ACC112 (cell line): ENCODE results near the gene RELN.
"Not testable (repeated sequence)": the region's sequence is repeated elsewhere in the genome, so short reads cannot be mapped to it uniquely, and the experiment has no call there.

ENCODE experiments used
- H2AFZ ChIP-seq: fragments of 200-600 bp; sonication (generic); one replicate; pipeline ENCODE4 v1.6.0; 2017; ENCODE audit warnings: antibody characterized with exemption, low read length; ENCODE audit not compliant: unreplicated experiment
- H3K27ac ChIP-seq: fragments of 200-600 bp; sonication (generic); 2 replicates; pipeline ENCODE4 v1.5.1; 2014; ENCODE audit warnings: low read depth, mild to moderate bottlenecking, antibody characterized with exemption, low read length, moderate library complexity
- H3K27me3 ChIP-seq: fragments of 200-600 bp; sonication (generic); 2 replicates; pipeline ENCODE4 v1.6.1; 2014; ENCODE audit warnings: mild to moderate bottlenecking, antibody characterized with exemption, low read length, moderate library complexity, mixed read lengths; ENCODE audit not compliant: insufficient read depth
- H3K36me3 ChIP-seq: fragments of 200-600 bp; sonication (generic); 2 replicates; pipeline ENCODE4 v1.6.1; 2016; ENCODE audit warnings: mild to moderate bottlenecking, antibody characterized with exemption, low read length, moderate library complexity, mixed read lengths; ENCODE audit not compliant: insufficient read depth
- H3K4me1 ChIP-seq: fragments of 200-600 bp; sonication (generic); one replicate; pipeline ENCODE4 v1.6.1; 2016; ENCODE audit warnings: low read length, mixed read lengths; ENCODE audit not compliant: insufficient read depth, unreplicated experiment, control insufficient read depth
- H3K4me3 ChIP-seq: fragments of 200-600 bp; sonication (generic); 2 replicates; pipeline ENCODE4 v1.5.1; 2014; ENCODE audit warnings: mild to moderate bottlenecking, low read depth, low read length
- H3K79me2 ChIP-seq: fragments of 200-600 bp; sonication (generic); one replicate; pipeline ENCODE4 v1.6.0; 2016; ENCODE audit warnings: low read length; ENCODE audit not compliant: control insufficient read depth, unreplicated experiment, insufficient read depth

RELN gene

DNA sequence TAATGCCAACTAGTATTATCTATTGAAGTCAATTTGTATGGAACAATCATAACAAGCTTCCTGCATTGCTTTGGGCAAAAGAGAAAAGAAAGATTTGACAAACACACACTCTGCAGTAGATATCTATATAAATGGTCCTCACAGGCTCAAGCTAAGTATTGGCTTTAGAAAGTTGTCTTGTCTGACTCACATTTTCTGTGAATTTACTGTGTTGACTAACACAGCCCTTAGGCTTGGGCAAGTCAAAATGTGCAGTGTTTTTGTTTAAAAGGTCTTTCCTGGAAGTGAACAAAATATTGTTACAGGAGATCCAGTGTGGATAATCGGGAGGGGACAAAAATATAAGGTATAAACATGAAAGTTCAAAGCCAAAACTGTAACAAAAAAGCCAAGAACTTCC is 194.4 kb downstream of the RELN start:
- H3K4me3 ChIP-seq, result no peak overlapping the region
- H3K36me3 ChIP-seq, result no peaks in the 10 kb centered on the region
- H3K79me2 ChIP-seq, result no peaks in the 10 kb centered on the region
- H3K27me3 ChIP-seq, result no peaks in the 10 kb centered on the region
- H3K27ac ChIP-seq, result no peak overlapping the region
- no peak overlapping the region for H2AFZ ChIP-seq
- H3K4me1 ChIP-seq, result no peaks in the 10 kb centered on the region

DNA sequence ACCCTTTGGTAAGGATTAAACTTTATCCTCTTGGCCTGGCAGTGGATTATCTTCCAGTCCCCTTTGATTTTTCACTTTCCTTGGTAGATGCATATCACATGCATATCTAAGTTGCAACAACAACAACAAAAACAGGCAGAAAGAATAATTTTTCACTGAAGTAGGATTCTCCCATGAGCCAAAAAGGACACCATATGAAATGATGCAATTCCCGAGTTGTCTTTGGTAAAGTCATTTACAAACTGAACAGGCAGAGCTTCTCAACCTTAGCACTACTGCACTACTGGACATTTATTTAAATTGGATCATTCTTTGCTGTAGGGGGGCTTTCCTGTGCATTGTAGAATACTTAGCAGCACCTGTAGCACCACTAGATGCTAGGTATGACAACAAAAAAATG is 195.0 kb downstream of the RELN start:
- no peak overlapping the region for H3K27ac ChIP-seq
- H3K79me2 ChIP-seq, result no peaks in the 10 kb centered on the region
- H3K4me1 ChIP-seq, result no peaks in the 10 kb centered on the region
- no peaks in the 10 kb centered on the region for H3K36me3 ChIP-seq
- no peak overlapping the region for H3K4me3 ChIP-seq
- no peaks in the 10 kb centered on the region for H3K27me3 ChIP-seq
- H2AFZ ChIP-seq, result no peak overlapping the region

DNA sequence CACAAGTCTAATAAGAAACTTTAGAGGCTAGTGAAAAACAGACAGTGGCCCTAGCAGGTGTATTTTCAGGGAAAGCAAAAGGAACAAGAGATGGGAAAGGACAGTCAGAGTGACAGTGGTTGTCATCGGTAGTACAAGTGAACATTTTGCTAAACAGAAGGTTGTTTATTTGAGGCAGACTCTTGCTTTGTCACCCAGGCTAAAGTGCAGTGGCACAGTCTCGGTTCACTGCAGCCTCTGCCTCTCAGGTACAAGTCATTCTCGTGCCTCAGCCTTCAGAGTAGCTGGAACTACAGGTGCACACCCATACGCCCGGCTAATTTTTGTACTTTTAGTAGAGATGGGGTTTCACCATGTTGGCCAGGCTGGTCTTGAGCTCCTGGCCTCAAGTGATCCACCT is 195.8 kb downstream of the RELN start:
- Histone ChIP-seq H2AFZ (no peak overlapping the region), H3K36me3 (no peaks in the 10 kb centered on the region), H3K79me2 (no peaks in the 10 kb centered on the region), H3K27me3 (no peaks in the 10 kb centered on the region), H3K4me3 (no peak overlapping the region), H3K4me1 (no peaks in the 10 kb centered on the region), H3K27ac (no peak overlapping the region)

DNA sequence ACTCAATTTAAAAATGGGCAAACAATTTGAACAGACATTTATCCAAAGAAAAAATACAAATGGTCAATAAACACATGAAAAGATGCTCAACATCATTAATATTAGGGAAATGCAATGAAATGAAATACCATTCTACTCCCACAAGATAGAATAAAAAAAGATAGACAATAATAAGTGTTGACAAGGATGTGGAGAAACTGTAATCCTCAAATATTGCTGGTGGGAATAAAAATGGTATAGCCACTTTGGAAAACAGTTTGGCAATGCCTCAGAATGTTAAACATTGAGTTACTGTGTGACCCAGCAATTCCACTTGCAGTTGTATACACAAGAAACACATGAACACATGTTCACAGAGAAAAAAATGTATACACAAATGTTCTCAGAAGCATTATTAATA is 197.6 kb downstream of the RELN start:
- H3K36me3 ChIP-seq, result no peaks in the 10 kb centered on the region

DNA sequence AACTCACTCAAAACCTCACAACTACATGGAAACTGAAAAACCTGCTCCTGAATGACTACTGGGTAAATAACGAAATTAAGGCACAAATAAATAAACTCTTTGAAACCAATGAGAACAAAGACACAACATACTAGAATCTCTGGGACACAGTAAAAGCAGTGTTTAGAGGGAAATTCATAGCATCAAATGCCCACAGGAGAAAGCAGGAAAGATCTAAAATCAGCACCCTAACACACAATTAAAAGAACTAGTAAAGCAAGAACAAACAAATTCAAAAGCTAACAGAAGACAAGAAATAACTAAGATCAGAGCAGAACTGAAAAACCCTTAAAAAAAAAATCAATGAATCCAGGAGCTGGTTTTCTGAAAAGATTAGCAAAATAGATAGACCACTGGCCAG is 202.4 kb downstream of the RELN start:
- H3K4me1 ChIP-seq, H3K27ac ChIP-seq, H3K27me3 ChIP-seq, H3K4me3 ChIP-seq, H2AFZ ChIP-seq, H3K79me2 ChIP-seq, H3K36me3 ChIP-seq: not testable (repeated sequence)

More for the DNA sequence above, 197.6 kb downstream of the RELN start:
- Histone ChIP-seq H2AFZ (no peak overlapping the region), H3K79me2 (no peaks in the 10 kb centered on the region), H3K4me1 (no peaks in the 10 kb centered on the region), H3K27me3 (no peaks in the 10 kb centered on the region), H3K4me3 (no peak overlapping the region), H3K27ac (no peak overlapping the region)

DNA sequence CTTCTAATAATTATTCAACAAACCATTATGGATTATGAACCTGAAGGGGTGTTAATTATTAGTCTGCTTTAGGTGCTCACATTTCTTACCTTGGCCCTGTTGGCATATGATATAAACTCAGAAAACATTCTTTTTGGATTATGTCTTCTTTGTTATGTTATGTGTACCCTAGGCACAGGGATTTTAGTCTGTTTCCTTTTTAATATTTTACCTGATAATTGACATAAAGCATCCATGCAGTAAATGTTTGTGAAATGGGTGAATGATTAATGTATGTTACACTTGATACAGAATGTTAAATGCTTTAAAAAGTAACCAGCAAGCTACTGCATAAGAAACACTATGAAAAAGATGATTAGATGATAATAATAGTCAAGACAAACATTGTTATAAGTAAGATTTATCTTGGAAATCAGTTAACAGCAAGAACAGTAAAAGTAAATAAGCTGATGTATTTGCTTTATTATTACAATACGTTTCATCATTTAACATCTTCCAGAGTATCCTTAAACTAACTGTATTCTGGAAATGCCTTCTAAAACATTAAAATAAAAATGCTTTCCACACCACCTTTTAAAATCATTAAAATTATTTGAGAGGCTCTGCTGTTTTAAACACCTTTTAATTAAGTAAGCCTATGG is 204.7 kb downstream of the RELN start:
- H3K27me3 ChIP-seq, result no peaks in the 10 kb centered on the region
- H3K36me3 ChIP-seq, result no peaks in the 10 kb centered on the region
- no peak overlapping the region for H3K4me3 ChIP-seq
- no peak overlapping the region for H3K27ac ChIP-seq
- H2AFZ ChIP-seq, result no peak overlapping the region
- no peaks in the 10 kb centered on the region for H3K4me1 ChIP-seq
- no peaks in the 10 kb centered on the region for H3K79me2 ChIP-seq

DNA sequence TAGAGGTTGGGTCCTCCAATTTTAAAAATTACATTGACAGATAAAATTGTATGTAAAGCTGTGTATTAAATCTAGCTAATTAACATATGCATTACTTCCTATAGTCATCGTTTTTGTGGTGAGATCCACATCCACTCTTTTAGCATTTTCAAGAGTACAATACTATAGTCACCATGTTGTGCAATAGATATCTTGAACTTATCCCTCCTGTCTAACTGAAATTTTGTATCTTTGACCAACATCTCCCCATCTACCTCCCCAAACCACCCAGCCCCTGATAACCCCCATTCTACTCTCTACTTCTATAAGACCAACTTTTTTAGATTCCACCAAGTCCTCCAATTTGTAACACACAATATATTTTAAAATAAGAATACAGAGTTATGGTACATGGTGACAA is 208.0 kb downstream of the RELN start:
- no peaks in the 10 kb centered on the region for H3K27me3 ChIP-seq
- H3K79me2 ChIP-seq, result no peaks in the 10 kb centered on the region
- no peak overlapping the region for H3K4me3 ChIP-seq
- no peak overlapping the region for H2AFZ ChIP-seq
- H3K4me1 ChIP-seq, result no peaks in the 10 kb centered on the region
- no peaks in the 10 kb centered on the region for H3K36me3 ChIP-seq
- H3K27ac ChIP-seq, result no peak overlapping the region

DNA sequence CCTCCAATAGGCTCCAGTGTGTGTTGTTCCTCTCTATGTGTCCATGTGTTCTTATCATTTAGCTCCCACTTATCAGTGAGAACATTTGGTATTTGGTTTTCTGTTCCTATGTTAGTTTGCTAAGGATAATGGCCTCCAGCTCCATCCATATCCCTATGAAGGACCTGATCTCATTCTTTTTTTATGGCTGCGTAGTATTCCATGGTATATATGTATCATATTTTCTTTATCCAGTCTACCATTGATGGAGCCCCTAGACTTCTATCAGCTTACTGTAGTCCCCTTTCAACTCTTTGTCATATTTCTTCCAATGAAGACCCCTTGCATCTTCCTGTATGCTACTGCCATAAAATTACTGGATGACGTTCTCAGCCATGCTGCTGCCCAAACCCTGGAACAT is 208.9 kb downstream of the RELN start:
- H3K27me3 ChIP-seq, H3K36me3 ChIP-seq: not testable (repeated sequence)

DNA sequence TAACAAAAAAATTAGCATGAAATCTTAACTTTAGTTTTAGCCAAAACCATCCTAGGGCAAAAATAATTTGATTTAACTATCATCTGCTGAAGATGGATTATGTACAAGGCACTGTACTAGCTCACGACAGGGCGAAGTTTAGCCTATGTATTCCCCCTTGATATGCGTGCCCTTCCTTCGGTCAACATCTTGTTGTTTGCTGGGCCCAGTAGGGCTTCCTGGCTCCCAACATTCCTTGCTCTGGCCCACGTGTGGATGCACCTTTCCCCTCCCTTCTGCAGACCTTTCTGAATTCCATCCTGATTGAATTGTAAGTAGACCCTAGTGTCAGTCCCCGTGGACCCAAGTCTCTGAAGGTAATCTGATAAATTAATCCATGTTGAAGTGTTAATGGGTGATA is 212.0 kb downstream of the RELN start:
- Histone ChIP-seq H3K27ac (no peak overlapping the region), H3K36me3 (no peaks in the 10 kb centered on the region), H3K79me2 (no peaks in the 10 kb centered on the region), H3K4me1 (no peaks in the 10 kb centered on the region), H2AFZ (no peak overlapping the region), H3K27me3 (no peaks in the 10 kb centered on the region), H3K4me3 (no peak overlapping the region)

More for the DNA sequence above, 208.9 kb downstream of the RELN start:
- not testable (repeated sequence) for H2AFZ ChIP-seq, H3K4me3 ChIP-seq, H3K27ac ChIP-seq, H3K79me2 ChIP-seq, H3K4me1 ChIP-seq

DNA sequence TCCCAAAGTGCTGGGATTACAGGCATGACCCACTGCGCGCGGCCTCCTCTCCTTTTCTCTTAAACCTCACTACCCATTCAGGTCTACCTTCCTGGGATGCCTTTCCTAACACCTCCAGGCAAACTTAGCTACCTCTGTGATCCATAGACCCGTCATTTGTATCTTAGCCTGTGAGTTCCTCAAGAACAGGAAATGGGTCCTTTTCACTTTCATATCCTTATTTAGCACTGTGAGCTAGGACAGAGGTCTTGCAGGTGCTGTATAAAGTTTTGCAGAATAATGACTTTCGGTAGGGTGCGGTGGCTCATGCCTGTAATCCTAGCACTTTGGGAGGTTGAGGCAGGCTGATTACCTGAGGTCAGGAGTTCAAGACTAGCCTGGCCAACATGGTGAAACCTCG is 215.7 kb downstream of the RELN start:
- Histone ChIP-seq H3K4me1 (no peaks in the 10 kb centered on the region), H3K79me2 (no peaks in the 10 kb centered on the region), H3K4me3 (no peak overlapping the region), H3K27ac (no peak overlapping the region), H2AFZ (no peak overlapping the region), H3K36me3 (no peaks in the 10 kb centered on the region), H3K27me3 (no peaks in the 10 kb centered on the region)

DNA sequence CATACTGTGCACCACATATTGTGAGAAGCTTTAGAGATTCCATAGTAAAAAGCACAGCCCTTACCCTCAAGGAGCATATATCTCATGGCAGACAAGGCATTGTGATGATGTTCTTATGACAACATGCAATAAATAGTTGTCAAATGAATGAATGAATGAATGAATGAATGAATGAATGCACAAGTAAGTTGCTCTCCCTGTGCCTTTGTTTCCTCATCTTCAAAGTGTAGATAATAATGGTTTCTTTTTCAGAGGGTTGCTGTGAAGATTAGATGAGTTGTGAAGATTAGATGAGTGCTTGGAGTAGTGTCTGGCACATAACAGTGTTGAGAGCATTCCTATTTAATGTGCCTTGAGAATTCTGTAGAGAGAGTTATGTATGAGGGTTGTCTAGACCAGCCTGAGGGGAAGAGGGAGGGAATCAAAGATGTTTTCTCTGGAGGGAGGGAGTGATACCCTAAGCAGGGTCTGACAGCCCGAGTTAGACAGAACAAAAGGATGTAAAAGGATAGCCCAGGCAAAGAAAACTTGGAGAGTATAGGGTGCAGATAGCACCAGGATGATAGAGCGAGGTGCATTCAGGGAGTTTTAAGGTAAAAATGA is 217.2 kb downstream of the RELN start:
- H2AFZ ChIP-seq, result no peak overlapping the region
- H3K4me3 ChIP-seq, result no peak overlapping the region
- H3K27ac ChIP-seq, result no peak overlapping the region
- H3K79me2 ChIP-seq, result no peaks in the 10 kb centered on the region
- no peaks in the 10 kb centered on the region for H3K36me3 ChIP-seq
- H3K27me3 ChIP-seq, result no peaks in the 10 kb centered on the region
- no peaks in the 10 kb centered on the region for H3K4me1 ChIP-seq
